K562 (cell line): ENCODE results near the gene PHF21B. TPM values are rescaled to one million over a fixed set of nuclear protein-coding genes. Genes with fewer than 3 reads are reported as not detected.

Source experiments
- ATAC-seq: fragments of 200-7000 bp; cut with Tn5 transposase; 3 replicates; pipeline ENCODE4 v1.9.1; 2020; ENCODE audit warnings: moderate library complexity
- BruUV-seq: library from RNA; stranded (reverse); fragments of 400-500 nt; replicated peaks from 2 replicates; lab custom pipeline; 2021; lab: Mats Ljungman, UMichigan
- CTCF ChIA-PET: fragments of 300-600 bp; formaldehyde crosslinking; extraction: SDS; loops from one replicate; lab custom pipeline; 2021; ENCODE audit warnings: low intra/inter-chr PET ratio; lab: Yijun Ruan, JAX
- POLR2A ChIA-PET: fragments of 300-600, 350-650 bp; sonication (Branson Sonifier 250); formaldehyde crosslinking; extraction: SDS; loops from one replicate; lab custom pipeline; 2021; ENCODE audit warnings: antibody characterized with exemption, inconsistent platforms; lab: Yijun Ruan, JAX
- DNase-seq, 4 experiments: peaks; one replicate each; pipeline versions ENCODE4 v3.0.0 to v3.0.0-alpha.2; 2011 to 2018; ENCODE audit warnings: low spot score in 3 of 4, mixed read lengths in 3 of 4; ENCODE audit errors: extremely low read depth in 1 of 4
- FAIRE-seq: peaks from 2 replicates; lab custom pipeline; 2011; peaks lifted over from hg19 to GRCh38; lab: Jason Lieb, UNC
- H2AFZ ChIP-seq: 2 replicates; pipeline ENCODE4 v1.6.0; 2011; ENCODE audit warnings: low read depth, low read length, control low read depth, inconsistent platforms
- H3K27ac ChIP-seq: fragments of 200-600 bp; 3 replicates; pipeline ENCODE4 v1.8.0; 2011; ENCODE audit warnings: low read depth, mild to moderate bottlenecking, control low read depth, inconsistent platforms, low read length, moderate library complexity, mixed read lengths; ENCODE audit errors: extremely low read depth
- H3K27me3 ChIP-seq, 2 experiments: fragments of 300-600 bp in 1 of 2; 2 replicates in 1 of 2; 3 replicates in 1 of 2; pipeline versions ENCODE4 v1.6.0 to v1.8.0; 2011; ENCODE audit warnings: inconsistent platforms in 2 of 2, low read length in 2 of 2, mild to moderate bottlenecking in 1 of 2, mixed read lengths in 1 of 2, moderate library complexity in 1 of 2; ENCODE audit not compliant: control insufficient read depth in 2 of 2, insufficient read depth in 2 of 2
- H3K36me3 ChIP-seq: fragments of 300-600 bp; 3 replicates; pipeline ENCODE4 v1.8.0; 2011; ENCODE audit warnings: mild to moderate bottlenecking, low read length, inconsistent platforms; ENCODE audit not compliant: control insufficient read depth, insufficient read depth
- H3K4me1 ChIP-seq, 2 experiments: fragments of 200-600 bp in 1 of 2; replicated peaks in 1 of 2; 2 replicates in 1 of 2; 3 replicates in 1 of 2; pipeline versions ENCODE4 v1.5.1 to v1.8.0; 2011; ENCODE audit warnings: inconsistent platforms in 2 of 2, low read length in 2 of 2, mild to moderate bottlenecking in 1 of 2, mixed read lengths in 1 of 2, moderate library complexity in 1 of 2; ENCODE audit not compliant: control insufficient read depth in 2 of 2, insufficient read depth in 2 of 2
- H3K4me2 ChIP-seq: 2 replicates; pipeline ENCODE4 v1.6.1; 2011; ENCODE audit warnings: low read length, control low read depth, inconsistent platforms, mixed read lengths; ENCODE audit not compliant: insufficient read depth
- H3K4me3 ChIP-seq: fragments of 200-600 bp; sonication (generic), shearing (Covaris generic); 2 replicates; pipeline ENCODE4 v1.5.1; 2016; ENCODE audit warnings: control low read depth, inconsistent platforms
- H3K79me2 ChIP-seq: fragments of 200-600 bp; 3 replicates; pipeline ENCODE4 v1.8.0; 2011; ENCODE audit warnings: low read length, inconsistent platforms; ENCODE audit not compliant: control insufficient read depth, insufficient read depth
- H3K9ac ChIP-seq, 2 experiments: 2 replicates each; pipeline versions ENCODE4 v1.6.0 to v1.6.1; 2011; ENCODE audit warnings: low read depth in 2 of 2, low read length in 2 of 2, control low read depth in 1 of 2, inconsistent platforms in 1 of 2, mild to moderate bottlenecking in 1 of 2, mixed read lengths in 1 of 2; ENCODE audit not compliant: insufficient read depth in 1 of 2
- H3K9me1 ChIP-seq: one replicate; pipeline ENCODE4 v1.6.0; 2011; ENCODE audit warnings: inconsistent platforms, mild to moderate bottlenecking, low read length, moderate library complexity; ENCODE audit not compliant: control insufficient read depth, insufficient read depth
- H3K9me3 ChIP-seq: replicated peaks from 2 replicates; pipeline ENCODE4 v1.5.1; 2011; ENCODE audit warnings: low read depth, low read length, inconsistent platforms; ENCODE audit not compliant: control insufficient read depth, insufficient read depth
- H4K20me1 ChIP-seq: replicated peaks from 2 replicates; pipeline ENCODE4 v1.6.1; 2011; ENCODE audit warnings: low read length, inconsistent platforms, mixed read lengths; ENCODE audit not compliant: control insufficient read depth, insufficient read depth
- CREB3L1 ChIP-seq: fragments of 450-650 bp; IDR thresholded peaks from 2 replicates; pipeline ENCODE4 v1.6.1; 2014; ENCODE audit warnings: low read depth, mild to moderate bottlenecking, moderate library complexity, borderline replicate concordance
- DPF2 ChIP-seq: fragments of 450-650 bp; IDR thresholded peaks from 2 replicates; pipeline ENCODE4 v1.6.1; 2016
- HNRNPUL1 ChIP-seq: fragments of 200-400 bp; formaldehyde crosslinking; IDR thresholded peaks from 2 replicates; pipeline ENCODE4 v1.6.1; 2017; ENCODE audit warnings: low read length
- HOXB6 ChIP-seq: fragments of 250-450 bp; sonication (Bioruptor Pico); IDR thresholded peaks from 2 replicates; pipeline ENCODE4 v1.5.1; 2022; ENCODE audit warnings: mild to moderate bottlenecking, borderline replicate concordance
- RAD51 ChIP-seq: fragments of 450-650 bp; IDR thresholded peaks from 2 replicates; pipeline ENCODE4 v1.7.1; 2016; ENCODE audit warnings: low read depth, mild to moderate bottlenecking, borderline replicate concordance
- ZNF583 ChIP-seq: fragments of 250-450 bp; sonication (Bioruptor Pico); IDR thresholded peaks from 2 replicates; pipeline ENCODE4 v1.4.0; 2020
- WGBS: fragments of 100-300 bp; shearing (Covaris generic); methylation state at CpG from one replicate; pipeline ENCODE4 v1.1.6; 2016; ENCODE audit warnings: low coverage, mixed read lengths; ENCODE audit not compliant: insufficient coverage; ENCODE audit errors: missing lambda C conversion rate; 5-methylcytosine and 5-hydroxymethylcytosine counted together
- in situ Hi-C: fragments of 300-500 bp; cut with MboI; formaldehyde crosslinking; loops from 4 replicates; pipeline ENCODE4 v1.15.0; 2018; ENCODE audit warnings: inconsistent platforms, mixed read lengths
- intact Hi-C: fragments of 100-400 bp; cut with micrococcal nuclease; formaldehyde crosslinking; loops from 2 replicates; pipeline ENCODE4 v1.14.2; 2022
- polyA plus RNA-seq, 8 experiments: library from polyadenylated mRNA; depleted of rRNA in 4 of 8; stranded (reverse) in 5 of 8; unstranded in 3 of 8; fragments of >200 nt; fragmentation: Nextera tagmentation in 2 of 8; fragmentation: Illumina TruSeq in 1 of 8; extraction: Ambion mirVana in 2 of 8; extraction: Trizol in 1 of 8; gene quantifications; 2 replicates each; pipeline versions ENCODE4 v1.2.1 to v1.2.3, GENCODE V29; 2011 to 2014; ENCODE audit warnings: inconsistent platforms in 1 of 8, missing spikeins in 1 of 8
- total RNA-seq, 7 experiments: library from RNA; depleted of rRNA in 6 of 7; stranded (reverse); fragments of >200 nt in 6 of 7; fragmentation: Illumina TruSeq in 2 of 7; extraction: Trizol in 2 of 7; gene quantifications; 2 replicates each; pipeline versions ENCODE4 v1.2.1 to v1.2.3, GENCODE V29; 2011 to 2021; ENCODE audit warnings: low replicate concordance in 1 of 7
- TF ChIP-seq, protein P1 (sequence below): fragments of 250-450 bp; sonication (Bioruptor Pico); IDR thresholded peaks from 2 replicates; pipeline ENCODE4 v1.4.0; 2020; ENCODE audit warnings: mild to moderate bottlenecking

PHF21B gene
- total and polyA plus RNA-seq, 9 of the 15 experiments (the other 6 are each of a cell fraction or from before 2014, with no cell fraction given), result 0.04 TPM; not detected in 8

GRCh38 chr22:44845796-44846720 is 163.7 kb downstream of the PHF21B start:
- Histone ChIP-seq H3K9ac (no peak overlapping the region), H4K20me1 (0 out of 2 replicates have a peak, but pooled peaks cover 3% of the 10 kb centered on the region), H3K36me3 (no peaks in the 10 kb centered on the region), H3K4me1 (no peaks in the 10 kb centered on the region; a peak in 1 of 5 replicates), H3K4me3 (no peak overlapping the region), H3K9me3 (no peaks in the 10 kb centered on the region), H3K4me2 (no peak overlapping the region), H3K27ac (no peak overlapping the region), H3K9me1 (no peaks in the 10 kb centered on the region), H3K27me3 (peaks cover 0 to 30% of the 10 kb centered on the region in 2 experiments; a peak in 3 of 5 replicates), H3K79me2 (no peaks in the 10 kb centered on the region), H2AFZ (no peak overlapping the region)
- in situ Hi-C loops, result no loop called here
- ATAC-seq (no peak), DNase-seq (no peak), FAIRE-seq (no peak)
- BruUV-seq, result no TSS peak
- 4% methylated on average over 16 of the region's 25 CpGs for WGBS
- no peak for TF ChIP-seq HOXB6
- CTCF ChIA-PET, result no interaction called here
- intact Hi-C loops, result no loop called here
- POLR2A ChIA-PET, result no interaction called here

DNA sequence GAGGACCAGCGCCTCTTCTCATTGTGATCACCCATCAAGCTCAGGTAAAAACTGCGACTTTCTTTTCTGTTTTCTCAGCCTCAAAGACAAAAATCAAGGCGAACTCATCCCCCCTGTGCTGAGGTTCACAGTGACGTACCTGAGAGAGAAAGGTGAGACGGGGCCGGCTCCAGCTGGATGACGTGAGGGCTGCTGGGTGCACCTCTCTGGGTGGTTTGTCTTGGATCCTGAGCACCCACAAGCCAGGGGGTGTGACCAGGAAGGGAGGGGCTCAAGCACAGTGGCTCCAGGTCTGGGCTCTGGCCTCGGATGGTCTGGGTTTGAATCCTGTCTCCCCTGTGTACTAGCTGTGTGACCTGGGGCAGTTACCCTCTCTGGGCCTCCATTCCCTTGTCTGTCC is 164.6 kb downstream of the PHF21B start:
- Histone ChIP-seq H2AFZ (no peak overlapping the region), H3K9ac (no peak overlapping the region), H3K4me3 (no peak overlapping the region), H3K9me1 (no peaks in the 10 kb centered on the region), H3K9me3 (no peaks in the 10 kb centered on the region), H3K4me1 (no peaks in the 10 kb centered on the region; a peak in 1 of 5 replicates), H3K27ac (no peak overlapping the region), H3K79me2 (no peaks in the 10 kb centered on the region), H4K20me1 (0 out of 2 replicates have a peak, but pooled peaks cover 3% of the 10 kb centered on the region), H3K4me2 (no peak overlapping the region), H3K27me3 (peaks cover 4 to 38% of the 10 kb centered on the region in 2 experiments; a peak in 3 of 5 replicates), H3K36me3 (no peaks in the 10 kb centered on the region)
- in situ Hi-C loops (no loop called here), intact Hi-C loops (no loop called here)
- no peak for FAIRE-seq
- ChIA-PET POLR2A (no interaction called here), CTCF (no interaction called here)
- ATAC-seq, result no peak
- BruUV-seq, result no TSS peak
- DNase-seq, result no peak
- 2% methylated on average over 4 of the region's 8 CpGs for WGBS
- no peak for TF ChIP-seq HNRNPUL1
- TF ChIP-seq RAD51, result no peak
- TF ChIP-seq DPF2, result no peak
- TF ChIP-seq CREB3L1, result no peak
- no peak for TF ChIP-seq ZNF583
- TF ChIP-seq, protein P1, sequence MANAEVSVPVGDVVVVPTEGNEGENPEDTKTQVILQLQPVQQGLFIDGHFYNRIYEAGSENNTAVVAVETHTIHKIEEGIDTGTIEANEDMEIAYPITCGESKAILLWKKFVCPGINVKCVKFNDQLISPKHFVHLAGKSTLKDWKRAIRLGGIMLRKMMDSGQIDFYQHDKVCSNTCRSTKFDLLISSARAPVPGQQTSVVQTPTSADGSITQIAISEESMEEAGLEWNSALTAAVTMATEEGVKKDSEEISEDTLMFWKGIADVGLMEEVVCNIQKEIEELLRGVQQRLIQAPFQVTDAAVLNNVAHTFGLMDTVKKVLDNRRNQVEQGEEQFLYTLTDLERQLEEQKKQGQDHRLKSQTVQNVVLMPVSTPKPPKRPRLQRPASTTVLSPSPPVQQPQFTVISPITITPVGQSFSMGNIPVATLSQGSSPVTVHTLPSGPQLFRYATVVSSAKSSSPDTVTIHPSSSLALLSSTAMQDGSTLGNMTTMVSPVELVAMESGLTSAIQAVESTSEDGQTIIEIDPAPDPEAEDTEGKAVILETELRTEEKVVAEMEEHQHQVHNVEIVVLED (CRISPR knock-in tag), result no peak
